ENCODE results near the gene GMNC.
A peak's percentile ranks its signal among the peaks of the same experiment; 100 is the strongest.

Gene GMNC

GRCh38 chr3:190847436-190847835 is 15.1 kb downstream of the GMNC start:
- H3K9me3 Mint-ChIP-seq = no peaks in the 10 kb centered on the region
- TF ChIP-seq, protein P1, sequence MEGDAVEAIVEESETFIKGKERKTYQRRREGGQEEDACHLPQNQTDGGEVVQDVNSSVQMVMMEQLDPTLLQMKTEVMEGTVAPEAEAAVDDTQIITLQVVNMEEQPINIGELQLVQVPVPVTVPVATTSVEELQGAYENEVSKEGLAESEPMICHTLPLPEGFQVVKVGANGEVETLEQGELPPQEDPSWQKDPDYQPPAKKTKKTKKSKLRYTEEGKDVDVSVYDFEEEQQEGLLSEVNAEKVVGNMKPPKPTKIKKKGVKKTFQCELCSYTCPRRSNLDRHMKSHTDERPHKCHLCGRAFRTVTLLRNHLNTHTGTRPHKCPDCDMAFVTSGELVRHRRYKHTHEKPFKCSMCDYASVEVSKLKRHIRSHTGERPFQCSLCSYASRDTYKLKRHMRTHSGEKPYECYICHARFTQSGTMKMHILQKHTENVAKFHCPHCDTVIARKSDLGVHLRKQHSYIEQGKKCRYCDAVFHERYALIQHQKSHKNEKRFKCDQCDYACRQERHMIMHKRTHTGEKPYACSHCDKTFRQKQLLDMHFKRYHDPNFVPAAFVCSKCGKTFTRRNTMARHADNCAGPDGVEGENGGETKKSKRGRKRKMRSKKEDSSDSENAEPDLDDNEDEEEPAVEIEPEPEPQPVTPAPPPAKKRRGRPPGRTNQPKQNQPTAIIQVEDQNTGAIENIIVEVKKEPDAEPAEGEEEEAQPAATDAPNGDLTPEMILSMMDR (IDR thresholded peaks at IDR 0.05) = no peak

GRCh38 chr3:190840146-190840545 is 22.3 kb downstream of the GMNC start:
- H3K27me3 Mint-ChIP-seq (ENCODE audit: low read depth, poor library complexity) = peaks cover 5% of the 10 kb centered on the region
- H3K36me3 Mint-ChIP-seq (ENCODE audit: low read depth) = no peaks in the 10 kb centered on the region
- H3K4me1 Mint-ChIP-seq = no peaks in the 10 kb centered on the region
- H3K27ac Mint-ChIP-seq = no peak overlapping the region
- TF ChIP-seq, protein P1 (IDR thresholded peaks at IDR 0.05) = no peak
- no peaks in the 10 kb centered on the region for H3K9me3 Mint-ChIP-seq
- peak; percentile 32 for DNase-seq
- H3K4me3 Mint-ChIP-seq = no peak overlapping the region

More at GRCh38 chr3:190847436-190847835, 15.1 kb downstream of the GMNC start:
- no peaks in the 10 kb centered on the region for H3K27me3 Mint-ChIP-seq (ENCODE audit: low read depth, poor library complexity)
- DNase-seq = no peak
- H3K4me3 Mint-ChIP-seq = no peak overlapping the region
- no peaks in the 10 kb centered on the region for H3K36me3 Mint-ChIP-seq (ENCODE audit: low read depth)
- H3K27ac Mint-ChIP-seq = no peak overlapping the region
- H3K4me1 Mint-ChIP-seq = no peaks in the 10 kb centered on the region

- no peaks in the 10 kb centered on the region for H3K4me1 Mint-ChIP-seq
- no peaks in the 10 kb centered on the region for H3K36me3 Mint-ChIP-seq (ENCODE audit: low read depth)
- TF ChIP-seq, protein P1 (IDR thresholded peaks at IDR 0.05) = no peak
- no peak for DNase-seq
- H3K4me3 Mint-ChIP-seq = no peak overlapping the region
- H3K27ac Mint-ChIP-seq = no peak overlapping the region
- no peaks in the 10 kb centered on the region for H3K27me3 Mint-ChIP-seq (ENCODE audit: low read depth, poor library complexity)
- no peaks in the 10 kb centered on the region for H3K9me3 Mint-ChIP-seq
These were observed 31.3 kb downstream of the GMNC start for GRCh38 chr3:190831225-190831624.

DNA sequence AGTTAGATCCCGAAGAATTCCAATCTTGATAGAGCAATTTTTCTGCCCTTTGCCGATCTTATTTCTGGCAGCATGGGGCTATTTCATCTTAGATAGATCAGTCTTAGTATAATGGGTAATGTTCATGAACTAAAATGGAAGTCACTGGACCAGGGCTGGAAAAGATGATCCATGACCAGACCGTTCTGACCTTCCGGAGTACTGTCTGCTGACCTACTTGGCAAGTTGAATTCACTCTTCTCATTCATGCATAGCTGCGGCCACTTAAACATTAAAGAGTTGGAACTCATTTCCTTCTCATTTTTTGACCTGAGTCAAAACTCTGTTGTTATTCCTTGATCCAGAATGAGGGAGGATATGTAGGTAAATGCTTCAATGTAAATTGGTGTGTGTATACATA is 32.5 kb downstream of the GMNC start:
- H3K36me3 Mint-ChIP-seq (ENCODE audit: low read depth) = no peaks in the 10 kb centered on the region
- no peak for DNase-seq

GRCh38 chr3:190826018-190826417 is 36.5 kb downstream of the GMNC start:
- TF ChIP-seq, protein P1 (IDR thresholded peaks at IDR 0.05) = no peak
- Mint-ChIP-seq H3K27me3 (ENCODE audit: low read depth, poor library complexity) (no peaks in the 10 kb centered on the region), H3K4me1 (no peaks in the 10 kb centered on the region), H3K4me3 (no peak overlapping the region), H3K9me3 (no peaks in the 10 kb centered on the region), H3K27ac (no peak overlapping the region), H3K36me3 (ENCODE audit: low read depth) (no peaks in the 10 kb centered on the region)
- DNase-seq = no peak

More for the DNA sequence above, 32.5 kb downstream of the GMNC start:
- no peaks in the 10 kb centered on the region for H3K27me3 Mint-ChIP-seq (ENCODE audit: low read depth, poor library complexity)
- TF ChIP-seq, protein P1 (IDR thresholded peaks at IDR 0.05) = no peak
- no peaks in the 10 kb centered on the region for H3K9me3 Mint-ChIP-seq
- no peaks in the 10 kb centered on the region for H3K4me1 Mint-ChIP-seq
- H3K27ac Mint-ChIP-seq = no peak overlapping the region
- H3K4me3 Mint-ChIP-seq = no peak overlapping the region

DNA sequence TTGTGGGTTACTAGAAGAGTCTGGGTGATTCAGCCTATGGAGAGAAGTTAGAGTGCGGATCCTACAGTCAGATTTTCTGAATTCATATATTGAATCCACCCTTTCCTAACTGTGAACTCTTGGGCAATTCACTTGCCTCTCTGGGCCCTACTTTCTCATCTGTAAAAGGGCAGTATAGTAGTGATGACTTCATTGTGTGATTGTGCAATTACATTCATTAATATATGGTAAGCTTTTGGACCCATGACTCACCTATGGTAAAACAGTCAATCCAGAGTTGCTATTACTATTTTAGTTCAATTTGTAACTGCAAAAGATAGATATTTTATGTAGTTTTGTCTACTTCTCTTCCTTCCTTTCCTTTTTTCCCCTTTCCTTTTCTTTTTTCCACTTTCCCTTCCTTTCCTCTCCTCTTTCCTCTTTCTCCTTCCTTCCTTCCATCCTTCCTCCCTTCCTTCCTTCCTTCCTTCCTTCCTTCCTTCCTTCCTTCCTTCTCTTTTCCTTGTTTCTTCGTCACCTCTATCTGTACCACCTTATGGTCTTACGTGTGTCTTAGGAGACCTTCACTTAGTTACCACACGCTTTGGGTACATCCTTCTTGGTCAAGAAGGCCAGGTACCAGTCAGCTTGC is 37.0 kb downstream of the GMNC start:
- Mint-ChIP-seq H3K27me3 (ENCODE audit: low read depth, poor library complexity) (no peaks in the 10 kb centered on the region), H3K4me3 (no peak overlapping the region), H3K4me1 (no peaks in the 10 kb centered on the region), H3K36me3 (ENCODE audit: low read depth) (no peaks in the 10 kb centered on the region), H3K9me3 (no peaks in the 10 kb centered on the region), H3K27ac (no peak overlapping the region)
- DNase-seq = no peak
- TF ChIP-seq, protein P1 (IDR thresholded peaks at IDR 0.05) = no peak
